ENCODE data around the gene CIRBP. TPM values are rescaled to one million over a fixed set of nuclear protein-coding genes. Genes with fewer than 3 reads are reported as not detected.

CIRBP gene
- total and polyA plus RNA-seq, 2 of the 13 experiments (the other 11 are each of a cell fraction or from before 2014, with no cell fraction given) = 133 to 140 TPM

- TF ChIP-seq ZNF691 (CRISPR knock-in tag; IDR thresholded peaks at IDR 0.05; ENCODE audit: borderline replicate concordance, low read depth) (peak; percentile 22; the same call in 1 of the 2 replicates), NRL (CRISPR knock-in tag; IDR thresholded peaks at IDR 0.05; ENCODE audit: borderline replicate concordance) (peak; percentile 49; the same call in 1 of the 2 replicates), MXD4 (CRISPR knock-in tag; IDR thresholded peaks at IDR 0.05) (peak; percentile 81), SUZ12 (IDR thresholded peaks at IDR 0.05; ENCODE audit: low read depth, low read length) (no peak), KLF9 (CRISPR knock-in tag; IDR thresholded peaks at IDR 0.05; ENCODE audit: low read depth) (no peak), ISL2 (CRISPR knock-in tag; IDR thresholded peaks at IDR 0.05) (no peak), TRIM24 (CRISPR knock-in tag; IDR thresholded peaks at IDR 0.05) (no peak), ZNF274 (CRISPR knock-in tag; IDR thresholded peaks at IDR 0.05) (0 out of 2 replicates have a peak, but pooled peaks have one; percentile 10), ZNF761 (CRISPR knock-in tag; conservative IDR thresholded peaks at IDR 0.05) (no peak), LCORL (IDR thresholded peaks at IDR 0.05) (no peak), LCORL (CRISPR knock-in tag; IDR thresholded peaks at IDR 0.05) (peak; percentile 52; the same call in 1 of the 2 replicates), ZBTB21 (CRISPR knock-in tag; IDR thresholded peaks at IDR 0.05) (no peak), PBX2 (CRISPR knock-in tag; IDR thresholded peaks at IDR 0.05) (no peak), HMG20A (CRISPR knock-in tag; IDR thresholded peaks at IDR 0.05; ENCODE audit: borderline replicate concordance) (no peak), KLF13 (CRISPR knock-in tag; IDR thresholded peaks at IDR 0.05) (peak; percentile 79; the same call in 1 of the 2 replicates), ZNF562 (CRISPR knock-in tag; IDR thresholded peaks at IDR 0.05; ENCODE audit: borderline replicate concordance) (no peak), HMG20B (CRISPR knock-in tag; conservative IDR thresholded peaks at IDR 0.05) (no peak), POLR2AphosphoS5 (IDR thresholded peaks at IDR 0.05; ENCODE audit: low read depth, low read length) (no peak; the same call in none of the 2 replicates), ZNF496 (CRISPR knock-in tag; IDR thresholded peaks at IDR 0.05; ENCODE audit: insufficient replicate concordance) (no peak), ZFAT (CRISPR knock-in tag; conservative IDR thresholded peaks at IDR 0.05) (no peak), ZNF253 (CRISPR knock-in tag; IDR thresholded peaks at IDR 0.05; ENCODE audit: borderline replicate concordance) (no peak), SRF (IDR thresholded peaks at IDR 0.05; ENCODE audit: low read depth, low read length) (no peak), FLYWCH1 (CRISPR knock-in tag; IDR thresholded peaks at IDR 0.05) (no peak), GATA4 (IDR thresholded peaks at IDR 0.05; ENCODE audit: borderline replicate concordance, low read depth) (no peak), NFKBIZ (CRISPR knock-in tag; IDR thresholded peaks at IDR 0.05) (peak; percentile 33; the same call in 1 of the 2 replicates), ZNF501 (CRISPR knock-in tag; IDR thresholded peaks at IDR 0.05) (no peak), ZNF782 (CRISPR knock-in tag; IDR thresholded peaks at IDR 0.05; ENCODE audit: borderline replicate concordance) (no peak), THAP9 (CRISPR knock-in tag; IDR thresholded peaks at IDR 0.05; ENCODE audit: borderline replicate concordance) (no peak)
Measured at GRCh38 chr19:1269478-1270212, 513 bp downstream of the CIRBP start (continued).

All from HepG2 (cell line).